ENCODE data around the gene NHLRC1.

DNA sequence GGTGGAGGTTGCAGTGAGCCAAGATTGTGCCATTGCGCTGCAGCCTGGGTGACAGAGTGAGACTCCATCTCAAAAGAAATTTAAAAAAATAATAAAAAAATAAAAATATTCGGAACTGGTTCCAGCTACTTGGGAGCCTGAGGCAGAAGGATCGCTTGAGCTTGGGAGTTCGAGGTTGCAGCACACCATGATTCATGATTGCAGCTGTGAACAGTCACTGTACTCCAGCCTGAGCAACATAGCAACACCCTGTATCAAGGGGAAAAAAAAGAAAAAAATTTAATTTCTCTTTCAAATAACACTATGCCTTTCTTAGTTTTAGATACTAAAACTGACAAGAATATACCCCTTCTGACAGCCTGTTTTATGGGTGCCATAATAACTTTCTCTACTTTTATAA lies 43.3 kb upstream of the NHLRC1 start:
- TF ChIP-seq, protein P1, sequence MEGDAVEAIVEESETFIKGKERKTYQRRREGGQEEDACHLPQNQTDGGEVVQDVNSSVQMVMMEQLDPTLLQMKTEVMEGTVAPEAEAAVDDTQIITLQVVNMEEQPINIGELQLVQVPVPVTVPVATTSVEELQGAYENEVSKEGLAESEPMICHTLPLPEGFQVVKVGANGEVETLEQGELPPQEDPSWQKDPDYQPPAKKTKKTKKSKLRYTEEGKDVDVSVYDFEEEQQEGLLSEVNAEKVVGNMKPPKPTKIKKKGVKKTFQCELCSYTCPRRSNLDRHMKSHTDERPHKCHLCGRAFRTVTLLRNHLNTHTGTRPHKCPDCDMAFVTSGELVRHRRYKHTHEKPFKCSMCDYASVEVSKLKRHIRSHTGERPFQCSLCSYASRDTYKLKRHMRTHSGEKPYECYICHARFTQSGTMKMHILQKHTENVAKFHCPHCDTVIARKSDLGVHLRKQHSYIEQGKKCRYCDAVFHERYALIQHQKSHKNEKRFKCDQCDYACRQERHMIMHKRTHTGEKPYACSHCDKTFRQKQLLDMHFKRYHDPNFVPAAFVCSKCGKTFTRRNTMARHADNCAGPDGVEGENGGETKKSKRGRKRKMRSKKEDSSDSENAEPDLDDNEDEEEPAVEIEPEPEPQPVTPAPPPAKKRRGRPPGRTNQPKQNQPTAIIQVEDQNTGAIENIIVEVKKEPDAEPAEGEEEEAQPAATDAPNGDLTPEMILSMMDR (IDR thresholded peaks at IDR 0.05), result no peak
- TF ChIP-seq POLR2AphosphoS5 (IDR thresholded peaks at IDR 0.05), result no peak
